Measurements from ENCODE around the gene CRHBP. TPM values are rescaled to one million over a fixed set of nuclear protein-coding genes. Genes with fewer than 3 reads are reported as not detected.

Gene CRHBP
- total and polyA plus RNA-seq, 2 donors (not counting 1 experiment from before 2014, with no cell fraction given), result 0.17 TPM

DNA sequence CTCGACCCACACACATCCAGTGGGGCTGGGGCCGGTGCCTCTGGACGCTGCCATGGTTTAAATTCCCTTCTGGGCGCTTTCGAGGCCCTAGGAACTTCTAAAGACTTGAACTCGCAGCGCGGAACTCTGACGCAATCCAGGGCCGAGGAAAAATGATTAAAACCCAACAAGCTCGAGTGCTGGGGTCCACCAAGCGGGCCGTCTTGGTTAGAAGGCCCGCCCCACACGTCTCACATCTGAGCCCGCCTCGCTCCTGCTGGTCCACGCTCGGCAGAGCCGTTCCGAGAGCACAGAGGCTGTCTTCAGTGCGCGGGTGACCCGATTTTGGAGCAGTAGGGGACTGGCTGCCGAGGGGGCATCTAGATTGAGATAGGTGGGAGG lies 1.5 kb downstream of the CRHBP start:
- H3K9ac ChIP-seq (ENCODE audit: insufficient read depth, low read length), result no peak overlapping the region
- H3K27me3 ChIP-seq (ENCODE audit: control insufficient read depth, insufficient read depth, low read length), result peaks cover 27% of the 10 kb centered on the region
- no peak overlapping the region for H3K27ac ChIP-seq (ENCODE audit: insufficient read depth, low read length)
- no peaks in the 10 kb centered on the region for H3K36me3 ChIP-seq (ENCODE audit: control insufficient read depth, insufficient read depth, low read length)
- H4K20me1 ChIP-seq (ENCODE audit: control insufficient read depth, extremely low read depth, insufficient read depth, low read length), result no peaks in the 10 kb centered on the region
- no peaks in the 10 kb centered on the region for H3K4me1 ChIP-seq (ENCODE audit: control insufficient read depth, extremely low read depth, insufficient read depth, low read length)
- no peaks in the 10 kb centered on the region for H3K9me3 ChIP-seq (ENCODE audit: control insufficient read depth, insufficient read depth, low read depth, low read length)
- no peak for DNase-seq (ENCODE audit: low read depth in 2 of 2)
- no peak overlapping the region for H3K4me2 ChIP-seq (ENCODE audit: extremely low read depth, insufficient read depth, low read length)
- peak overlapping the region in 1 of 4 experiments; percentile 47 for H3K4me3 ChIP-seq (replicated peaks in 1 of 4; ENCODE audit: control extremely low read depth in 1 of 4, insufficient read depth in 1 of 4, low read depth in 3 of 4, low read length in 4 of 4)
- no peak overlapping the region for H2AFZ ChIP-seq (ENCODE audit: low read length)
- no peaks in the 10 kb centered on the region for H3K79me2 ChIP-seq (ENCODE audit: control insufficient read depth, insufficient read depth, low read length)
- TF ChIP-seq CTCF (conservative IDR thresholded peaks at IDR 0.05 in 1 of 2, IDR thresholded peaks at IDR 0.05 in 1 of 2; ENCODE audit: low read depth in 1 of 2, low read length in 2 of 2), result no peak
- no peak for TF ChIP-seq EZH2 (IDR thresholded peaks at IDR 0.05; ENCODE audit: low read length, missing control alignments)

GRCh38 chr5:76956033-76956432 lies 3.2 kb downstream of the CRHBP start:
- no peak overlapping the region for H3K9ac ChIP-seq (ENCODE audit: insufficient read depth, low read length)

GRCh38 chr5:76958991-76959767 lies 6.3 kb downstream of the CRHBP start:
- TF ChIP-seq EZH2 (IDR thresholded peaks at IDR 0.05; ENCODE audit: low read length, missing control alignments) (no peak), CTCF (conservative IDR thresholded peaks at IDR 0.05 in 1 of 2, IDR thresholded peaks at IDR 0.05 in 1 of 2; ENCODE audit: low read depth in 1 of 2, low read length in 2 of 2) (no peak)
- H3K4me2 ChIP-seq (ENCODE audit: extremely low read depth, insufficient read depth, low read length), result peak overlapping the region; percentile 25

More at GRCh38 chr5:76956033-76956432, 3.2 kb downstream of the CRHBP start:
- H3K27me3 ChIP-seq (ENCODE audit: control insufficient read depth, insufficient read depth, low read length), result peaks cover 27% of the 10 kb centered on the region
- H3K4me1 ChIP-seq (ENCODE audit: control insufficient read depth, extremely low read depth, insufficient read depth, low read length), result no peaks in the 10 kb centered on the region
- no peaks in the 10 kb centered on the region for H4K20me1 ChIP-seq (ENCODE audit: control insufficient read depth, extremely low read depth, insufficient read depth, low read length)
- DNase-seq (ENCODE audit: low read depth in 2 of 2), result no peak
- H3K36me3 ChIP-seq (ENCODE audit: control insufficient read depth, insufficient read depth, low read length), result no peaks in the 10 kb centered on the region
- H3K9me3 ChIP-seq (ENCODE audit: control insufficient read depth, insufficient read depth, low read depth, low read length), result no peaks in the 10 kb centered on the region
- TF ChIP-seq EZH2 (IDR thresholded peaks at IDR 0.05; ENCODE audit: low read length, missing control alignments) (no peak), CTCF (conservative IDR thresholded peaks at IDR 0.05 in 1 of 2, IDR thresholded peaks at IDR 0.05 in 1 of 2; ENCODE audit: low read depth in 1 of 2, low read length in 2 of 2) (no peak)
- H2AFZ ChIP-seq (ENCODE audit: low read length), result no peak overlapping the region
- no peak overlapping the region for H3K27ac ChIP-seq (ENCODE audit: insufficient read depth, low read length)
- H3K4me2 ChIP-seq (ENCODE audit: extremely low read depth, insufficient read depth, low read length), result no peak overlapping the region
- no peaks in the 10 kb centered on the region for H3K79me2 ChIP-seq (ENCODE audit: control insufficient read depth, insufficient read depth, low read length)
- H3K4me3 ChIP-seq (replicated peaks in 1 of 4; ENCODE audit: control extremely low read depth in 1 of 4, insufficient read depth in 1 of 4, low read depth in 3 of 4, low read length in 4 of 4), result no peak overlapping the region

More at GRCh38 chr5:76958991-76959767, 6.3 kb downstream of the CRHBP start:
- Histone ChIP-seq H3K27me3 (ENCODE audit: control insufficient read depth, insufficient read depth, low read length) (peaks cover 10% of the 10 kb centered on the region), H2AFZ (ENCODE audit: low read length) (no peak overlapping the region), H3K36me3 (ENCODE audit: control insufficient read depth, insufficient read depth, low read length) (no peaks in the 10 kb centered on the region), H4K20me1 (ENCODE audit: control insufficient read depth, extremely low read depth, insufficient read depth, low read length) (no peaks in the 10 kb centered on the region), H3K9ac (ENCODE audit: insufficient read depth, low read length) (no peak overlapping the region), H3K27ac (ENCODE audit: insufficient read depth, low read length) (no peak overlapping the region), H3K9me3 (ENCODE audit: control insufficient read depth, insufficient read depth, low read depth, low read length) (no peaks in the 10 kb centered on the region), H3K4me1 (ENCODE audit: control insufficient read depth, extremely low read depth, insufficient read depth, low read length) (no peaks in the 10 kb centered on the region), H3K4me3 (replicated peaks in 1 of 4; ENCODE audit: control extremely low read depth in 1 of 4, insufficient read depth in 1 of 4, low read depth in 3 of 4, low read length in 4 of 4) (no peak overlapping the region), H3K79me2 (ENCODE audit: control insufficient read depth, insufficient read depth, low read length) (no peaks in the 10 kb centered on the region)
- peak; percentile 72 to 95 for DNase-seq (ENCODE audit: low read depth in 2 of 2)
